HG03196 (cell line): ENCODE measurements around the gene MEIS1.

ENCODE experiments used
- ATAC-seq: cut with Tn5 transposase; IDR thresholded peaks from one replicate; pipeline ENCODE4 v1.9.1; 2021; ENCODE audit not compliant: unreplicated experiment

The MEIS1 gene

DNA sequence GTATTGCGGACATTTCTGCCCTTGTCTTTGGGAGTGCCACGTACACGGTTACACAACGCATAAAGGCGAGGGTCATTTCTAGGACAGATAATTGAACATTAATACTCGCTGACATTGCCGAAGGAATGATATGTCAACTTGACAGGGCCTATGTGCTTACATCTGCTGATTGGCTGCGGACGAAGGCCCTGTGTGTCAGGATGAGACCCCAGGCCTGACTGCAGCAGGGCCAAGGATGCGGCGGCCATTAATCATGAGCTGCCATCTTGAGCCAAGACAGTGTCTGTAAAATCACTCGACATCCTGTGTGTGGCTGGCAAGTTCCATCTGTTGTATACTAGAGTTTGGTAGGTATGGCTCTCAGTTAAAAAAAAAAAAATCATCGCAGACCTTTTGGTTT lies 96.6 kb downstream of the MEIS1 start:
- no peak for ATAC-seq

DNA sequence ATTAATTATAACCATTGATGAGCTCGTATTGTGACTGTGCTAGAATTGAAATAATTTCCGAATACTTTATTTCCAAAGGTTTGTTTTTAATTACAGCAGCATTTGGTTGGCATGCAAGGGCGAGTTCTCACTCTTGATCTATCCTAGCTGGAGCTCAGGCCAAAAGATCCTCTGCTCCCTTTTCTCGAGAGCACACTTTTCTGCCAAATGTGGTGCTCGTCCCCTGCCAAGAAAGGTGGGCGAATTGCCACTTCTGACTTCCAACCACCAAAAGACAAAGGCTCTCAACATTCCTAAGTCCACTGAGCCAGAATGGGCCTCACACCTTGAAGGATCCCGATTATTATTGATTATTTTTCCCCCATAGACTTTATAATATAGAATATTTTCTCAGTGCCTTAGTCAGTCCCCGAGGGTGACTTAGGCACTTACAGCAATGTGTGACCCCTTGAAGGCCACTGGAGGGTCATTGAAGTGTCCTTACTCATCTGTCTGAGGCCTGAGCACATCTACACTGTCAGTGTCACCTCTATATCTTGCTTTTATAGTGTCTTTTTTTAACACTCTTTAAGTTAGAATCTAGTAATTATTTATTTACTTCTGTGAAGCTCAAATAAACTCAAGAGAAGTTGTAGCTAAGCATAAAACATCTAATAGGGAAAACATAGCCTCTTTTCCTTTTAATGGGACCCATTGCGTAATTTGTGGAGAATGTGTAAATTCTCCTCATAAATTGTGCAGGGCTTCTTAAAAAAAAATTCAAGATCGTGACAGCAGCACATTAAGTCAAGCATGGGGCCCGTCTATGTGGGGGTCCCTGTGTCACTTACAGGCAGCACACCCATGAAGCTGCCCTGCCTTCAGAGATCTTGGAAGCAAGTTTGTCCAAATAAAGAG lies 98.3 kb downstream of the MEIS1 start:
- ATAC-seq = no peak

DNA sequence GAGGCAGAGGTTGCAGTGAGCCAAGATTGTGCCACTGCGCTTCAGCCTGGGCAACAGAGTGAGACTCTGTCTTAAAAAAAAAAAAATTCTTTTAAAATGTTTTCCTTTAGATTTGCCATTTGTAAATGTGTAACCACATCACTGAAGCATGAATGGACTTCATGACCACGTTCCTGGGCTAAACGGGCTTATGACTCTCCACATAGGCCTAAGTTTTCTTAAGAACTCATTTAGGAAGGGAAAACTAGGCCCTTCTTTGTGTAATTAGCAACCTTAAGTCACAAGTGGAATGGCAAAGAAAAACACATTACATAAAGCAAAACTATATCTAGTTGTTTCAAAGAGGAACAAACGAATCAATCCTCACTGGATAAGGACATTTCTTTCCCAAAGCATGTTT lies 99.5 kb downstream of the MEIS1 start:
- no peak for ATAC-seq

DNA sequence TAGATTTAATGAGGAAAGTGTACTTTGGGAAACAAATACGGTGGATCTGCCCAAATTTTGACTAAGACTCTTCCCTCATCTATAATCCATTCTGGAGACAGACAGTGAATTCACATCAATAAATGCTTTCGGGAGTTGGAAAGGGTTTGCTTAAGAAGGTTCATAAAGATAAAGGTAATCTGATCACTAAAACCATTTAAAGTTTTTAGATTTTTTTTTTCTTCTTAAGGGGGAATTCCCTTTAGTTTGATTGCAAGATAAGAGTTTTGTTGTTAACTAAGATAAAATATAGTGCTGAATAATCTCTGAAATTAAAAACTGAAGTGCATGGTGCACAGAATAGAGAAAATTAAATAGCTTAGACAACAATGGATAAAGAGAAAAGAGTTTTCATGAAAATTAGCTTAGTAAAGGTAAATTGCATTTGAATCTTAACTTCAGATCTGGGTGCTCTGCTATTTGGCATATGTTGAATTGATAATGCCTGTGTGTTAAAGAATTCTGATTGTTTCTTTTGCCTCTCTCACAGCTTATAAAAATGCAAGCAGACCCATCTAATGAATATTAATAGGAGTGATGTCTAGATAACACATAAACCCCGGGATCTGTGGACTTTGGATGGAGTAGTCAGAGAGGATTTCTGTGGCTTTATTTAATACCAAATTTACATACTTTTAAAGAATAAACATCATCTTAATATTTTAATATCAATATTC lies 100.8 kb downstream of the MEIS1 start:
- ATAC-seq = no peak

DNA sequence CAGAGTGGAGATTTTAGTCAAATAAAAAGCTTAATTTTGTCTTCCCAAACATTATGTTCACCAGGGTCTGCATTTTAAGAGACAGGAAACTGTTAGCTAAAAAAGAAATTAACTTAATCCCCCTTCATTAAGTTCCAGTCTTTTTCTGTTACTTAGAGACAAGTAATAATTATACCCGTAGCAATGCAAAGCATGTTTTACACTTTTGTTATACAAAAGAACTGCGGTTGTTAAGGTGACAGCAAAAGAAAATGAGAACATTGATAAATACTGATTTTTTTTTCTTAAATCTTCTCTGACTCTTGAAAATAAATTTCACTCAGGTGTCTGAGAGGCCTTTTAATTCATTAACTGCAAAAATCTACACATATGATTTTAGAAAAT lies 101.4 kb downstream of the MEIS1 start:
- no peak for ATAC-seq

DNA sequence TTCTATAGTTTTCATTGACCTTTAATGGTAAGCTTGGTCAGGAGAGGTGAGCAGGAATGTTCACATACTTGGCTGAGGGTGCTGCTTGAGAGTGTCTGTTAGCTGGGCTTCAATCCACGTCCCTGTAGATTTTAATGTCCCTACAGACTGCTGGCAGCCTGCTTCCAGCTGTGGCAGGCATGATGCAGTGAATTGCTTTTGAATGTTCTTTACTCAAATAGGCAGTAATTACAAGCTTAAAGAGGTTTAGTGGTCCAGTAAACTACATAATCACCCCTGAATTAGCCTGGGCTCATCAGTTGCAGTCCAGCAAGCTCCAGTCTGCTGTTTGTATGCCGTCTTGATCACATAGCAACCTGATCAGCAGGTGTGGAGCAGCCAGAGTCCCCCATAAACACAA lies 102.1 kb downstream of the MEIS1 start:
- ATAC-seq = no peak

DNA sequence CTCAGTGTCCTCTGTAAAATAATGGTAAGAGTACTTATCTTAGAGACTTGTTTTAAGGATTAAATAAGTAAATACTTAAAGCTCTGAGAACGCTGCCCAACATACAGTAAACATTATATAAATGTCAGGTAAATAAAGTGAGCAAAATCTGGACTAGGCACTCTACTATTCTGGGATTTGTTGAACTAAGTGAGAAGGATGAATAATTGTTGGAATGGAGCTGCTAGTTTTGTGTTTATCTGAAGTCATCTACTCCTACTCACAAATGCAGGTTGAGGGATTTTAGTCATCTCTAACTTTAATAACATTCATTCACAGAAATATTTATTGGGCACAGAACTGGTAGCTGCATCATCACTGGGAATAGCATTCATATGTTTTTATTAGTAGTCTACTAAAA lies 103.4 kb downstream of the MEIS1 start:
- no peak for ATAC-seq

DNA sequence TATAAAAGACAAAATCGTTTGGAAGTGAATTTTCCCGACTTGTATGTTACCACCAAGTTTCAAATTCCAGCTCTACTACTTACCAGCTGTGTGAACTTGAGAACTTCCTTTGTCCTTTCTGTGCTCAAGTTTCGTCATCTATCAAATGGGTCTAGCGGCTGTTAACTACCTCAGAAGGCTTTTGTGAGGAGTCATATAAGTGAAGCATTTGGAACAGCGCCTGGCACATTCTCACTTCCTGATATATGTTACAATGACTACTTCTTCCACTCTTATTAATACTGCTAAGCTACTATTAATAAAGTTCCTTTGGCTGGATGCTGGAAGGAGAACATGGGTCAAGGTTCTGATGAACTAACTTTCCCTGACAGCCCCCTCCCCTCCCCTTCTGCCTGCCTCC lies 104.5 kb downstream of the MEIS1 start:
- ATAC-seq = no peak

DNA sequence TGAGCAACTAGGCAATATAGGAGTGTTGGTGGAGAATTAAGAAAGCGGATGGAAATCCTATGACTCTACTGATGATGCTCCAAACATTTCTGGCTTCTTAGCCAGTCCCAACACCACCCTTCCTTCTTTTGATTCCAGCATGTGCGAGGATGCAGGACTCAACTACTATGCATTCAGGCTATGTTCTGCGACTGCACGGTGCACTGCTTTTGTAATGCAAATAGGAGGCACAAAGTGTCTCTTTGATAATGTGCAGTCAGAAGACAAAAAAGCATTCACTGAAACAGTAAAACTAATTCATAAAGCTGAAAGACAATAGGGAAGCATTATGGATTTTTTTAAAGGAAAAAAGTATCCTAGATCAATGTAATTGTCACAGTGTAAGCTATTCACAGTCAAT lies 106.7 kb downstream of the MEIS1 start:
- ATAC-seq = no peak

DNA sequence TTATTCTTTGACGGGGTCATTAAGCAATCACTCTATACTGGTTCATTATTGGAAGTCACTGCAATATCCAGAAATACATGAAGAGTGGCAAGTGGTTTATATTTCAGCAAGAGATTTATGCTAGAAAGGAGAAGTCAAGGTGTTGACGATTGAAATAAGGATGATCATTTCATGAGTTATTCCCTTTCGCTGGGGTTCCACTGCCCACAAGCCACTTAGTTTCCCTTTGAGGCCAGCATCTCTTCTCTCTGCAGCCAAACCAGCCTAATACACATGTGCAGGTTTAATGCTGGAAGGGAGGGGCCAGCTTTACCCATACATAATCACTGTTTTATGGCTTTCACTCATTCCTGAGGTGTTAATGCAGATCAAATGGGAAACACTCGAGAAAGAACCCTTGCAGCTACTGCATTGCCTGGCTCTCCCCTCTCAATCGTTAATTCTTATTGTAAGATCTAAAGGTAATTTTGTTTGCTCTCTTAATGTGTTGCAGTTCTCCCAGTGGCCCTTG lies 108.4 kb downstream of the MEIS1 start:
- ATAC-seq = no peak

DNA sequence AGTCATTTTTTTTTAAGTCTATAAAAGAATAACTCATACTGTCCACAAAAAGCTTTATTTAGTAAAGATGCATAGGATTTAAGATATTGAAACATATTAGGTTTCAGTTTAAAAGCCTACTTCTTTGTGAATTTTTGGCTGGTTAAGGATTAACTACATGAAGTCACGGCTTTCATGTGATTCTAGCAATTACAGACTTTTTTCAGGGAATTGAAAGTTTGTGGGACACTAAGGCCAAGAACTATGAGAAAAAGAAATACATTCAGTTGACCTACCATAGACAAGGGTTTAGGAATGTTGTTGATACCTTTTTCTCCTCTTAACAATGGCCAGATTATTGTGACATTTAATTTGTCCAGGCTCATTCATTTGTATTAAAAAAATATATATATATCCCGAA lies 109.3 kb downstream of the MEIS1 start:
- no peak for ATAC-seq

DNA sequence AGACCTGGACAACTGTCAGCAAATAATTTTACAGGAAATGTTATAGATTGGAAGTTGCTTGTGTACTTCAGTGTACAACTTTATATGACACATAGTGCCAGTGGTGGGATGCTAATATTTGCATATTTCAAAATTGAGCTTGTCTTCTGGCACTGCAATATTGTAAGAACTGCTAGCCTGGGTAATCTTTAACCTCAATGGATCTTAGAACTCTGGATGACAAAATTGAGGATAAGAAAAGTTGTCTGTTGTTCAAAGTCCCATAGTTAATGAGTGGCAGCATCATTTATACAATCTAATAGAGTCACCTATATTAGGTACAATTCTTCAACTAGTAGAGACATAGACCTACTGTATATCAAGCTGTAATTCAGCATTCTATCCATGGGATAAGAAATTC lies 110.3 kb downstream of the MEIS1 start:
- no peak for ATAC-seq

DNA sequence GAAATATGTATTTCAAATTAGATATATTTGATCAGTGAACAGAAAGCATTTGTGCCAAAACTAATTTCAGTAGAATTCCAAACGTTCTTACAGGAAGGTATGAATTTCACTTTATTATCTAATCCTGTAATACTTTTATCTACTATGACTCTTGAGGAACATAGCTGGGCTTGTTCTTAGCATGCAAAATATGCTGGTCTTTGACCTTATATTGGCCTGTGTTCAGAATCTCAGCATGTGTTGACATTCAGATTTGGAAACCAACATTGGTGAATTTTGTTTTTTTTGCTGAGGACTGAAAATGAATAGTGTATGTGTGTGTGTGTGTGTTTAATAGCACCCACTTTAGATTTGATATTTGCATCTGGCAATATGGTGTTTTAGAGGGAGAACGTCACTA lies 112.2 kb downstream of the MEIS1 start:
- ATAC-seq = no peak

DNA sequence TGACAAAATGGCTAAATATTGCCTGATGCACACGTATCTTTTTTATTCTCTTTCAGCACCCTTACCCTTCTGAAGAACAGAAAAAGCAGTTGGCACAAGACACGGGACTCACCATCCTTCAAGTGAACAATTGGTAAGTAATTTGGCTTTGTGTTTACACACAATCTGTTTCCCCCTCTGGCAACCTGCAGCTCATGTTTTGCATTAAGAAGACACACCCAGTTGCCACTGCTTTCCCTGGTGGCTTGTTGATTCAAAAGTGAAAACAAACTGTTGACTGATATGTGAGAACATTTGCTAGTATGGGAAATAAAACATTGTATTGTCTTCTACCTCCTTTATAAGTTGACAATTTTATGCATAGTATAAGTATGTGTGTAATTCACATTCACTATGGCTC lies 113.0 kb downstream of the MEIS1 start:
- ATAC-seq = no peak

DNA sequence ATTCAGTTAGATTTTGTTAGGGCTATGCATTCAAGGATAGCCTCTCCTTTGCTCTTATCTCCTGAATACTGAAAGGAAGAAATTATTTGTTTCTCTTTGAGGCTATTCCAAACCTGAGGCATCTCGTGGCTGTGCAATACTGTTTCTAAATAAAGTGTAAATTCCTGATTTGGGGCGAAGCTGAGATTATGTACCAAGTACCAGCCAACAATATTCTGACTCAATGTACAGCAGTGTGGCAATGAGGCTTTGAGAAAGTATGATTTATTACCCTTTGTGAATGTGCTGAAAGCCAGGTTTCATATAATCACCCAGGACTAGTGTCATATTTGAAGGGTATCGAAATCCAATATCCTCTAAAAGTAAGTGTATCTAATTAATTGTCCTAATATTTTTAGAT lies 113.5 kb downstream of the MEIS1 start:
- ATAC-seq = no peak

DNA sequence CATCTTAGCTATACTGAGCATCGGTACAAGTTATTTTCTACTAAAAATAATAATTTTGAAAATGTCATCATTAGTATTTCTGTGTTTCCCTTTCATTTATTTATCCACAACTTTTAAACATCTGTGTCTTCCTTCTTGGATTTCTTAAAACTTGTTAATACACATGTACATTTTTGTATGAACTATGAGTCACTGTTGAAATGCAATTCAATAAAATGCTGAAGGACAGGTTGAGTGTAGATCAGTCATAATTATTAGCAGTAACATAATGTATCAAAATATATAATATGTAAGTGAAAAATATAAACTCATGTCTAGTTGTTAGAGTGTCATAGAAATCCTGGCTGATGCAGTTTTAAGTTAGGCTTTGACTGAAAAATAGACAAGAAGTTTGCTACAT lies 115.9 kb downstream of the MEIS1 start:
- no peak for ATAC-seq

DNA sequence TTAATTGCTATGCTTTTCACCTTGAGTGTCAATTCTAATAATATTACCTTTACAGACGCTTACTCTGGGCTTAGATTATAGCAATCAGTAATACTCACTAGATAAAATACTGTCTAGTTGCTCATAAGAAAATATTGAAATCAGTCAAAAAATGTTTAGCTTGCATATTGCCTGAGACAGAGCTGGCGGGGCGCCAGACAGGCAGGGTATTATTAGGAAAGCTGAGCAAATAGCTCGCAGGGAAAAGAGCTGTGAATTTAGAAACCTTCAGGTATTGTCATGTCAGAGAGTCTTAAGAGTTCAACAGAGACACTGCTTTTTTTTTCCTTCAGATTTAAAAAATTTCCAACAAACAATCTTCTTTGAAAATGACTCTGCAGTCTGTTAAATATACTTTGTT lies 118.4 kb downstream of the MEIS1 start:
- ATAC-seq = no peak

DNA sequence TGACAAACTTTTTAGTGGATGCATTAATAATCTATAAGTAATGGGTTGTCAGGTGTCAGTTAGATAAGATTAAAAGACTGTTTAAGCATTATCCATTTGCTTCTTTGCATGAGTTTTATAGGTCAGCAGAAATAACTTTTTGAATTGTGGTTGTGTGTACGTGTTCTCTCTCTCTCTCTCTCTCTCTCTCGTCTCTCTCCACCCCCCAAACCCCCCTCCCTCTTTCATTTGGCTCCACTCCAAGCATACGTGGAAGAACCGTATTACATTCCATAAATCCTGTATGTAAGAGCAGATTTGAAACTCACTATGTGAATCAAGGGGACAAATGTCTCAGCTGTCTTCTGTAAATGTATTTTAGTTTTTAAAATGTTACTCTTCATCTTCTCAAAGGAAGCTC lies 120.2 kb downstream of the MEIS1 start:
- no peak for ATAC-seq

DNA sequence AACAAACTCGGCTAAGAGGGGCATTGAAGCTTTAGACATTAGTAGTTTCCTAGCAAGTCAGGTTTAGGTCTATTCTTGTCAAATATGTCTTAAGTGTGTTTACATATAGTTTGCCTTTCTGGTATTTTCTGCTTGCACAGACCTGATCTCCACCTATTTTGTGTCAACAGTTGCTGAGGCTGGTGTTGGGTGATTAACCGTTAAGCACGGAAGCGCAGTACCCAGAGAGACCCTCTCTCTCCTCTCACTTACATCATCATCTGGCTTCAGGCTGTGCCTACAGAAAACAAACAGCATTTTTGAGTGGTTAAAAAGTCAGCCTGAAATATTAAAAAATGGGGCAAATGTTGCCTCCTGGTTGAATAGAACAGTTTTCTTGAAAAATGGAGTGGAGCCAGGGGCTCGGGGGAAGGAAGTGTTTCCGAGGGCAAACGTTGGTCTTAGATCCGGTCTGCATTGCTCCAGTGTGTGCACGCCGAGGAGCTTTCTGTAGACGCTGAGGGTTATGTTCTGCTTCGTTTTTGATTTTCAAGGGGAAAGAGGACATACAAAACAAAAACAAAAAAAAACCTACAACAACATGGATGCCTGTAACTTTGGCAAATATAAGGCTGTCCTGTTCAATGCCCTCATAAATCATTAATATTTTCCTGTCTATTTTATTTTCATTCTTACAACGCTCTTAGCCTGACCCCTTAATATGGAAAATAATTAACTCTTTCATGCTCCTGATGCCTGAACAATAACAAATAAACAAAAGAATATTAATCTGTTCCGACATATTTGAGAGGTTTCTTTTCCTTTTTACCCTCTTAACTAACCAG lies 120.8 kb downstream of the MEIS1 start:
- ATAC-seq = no peak

DNA sequence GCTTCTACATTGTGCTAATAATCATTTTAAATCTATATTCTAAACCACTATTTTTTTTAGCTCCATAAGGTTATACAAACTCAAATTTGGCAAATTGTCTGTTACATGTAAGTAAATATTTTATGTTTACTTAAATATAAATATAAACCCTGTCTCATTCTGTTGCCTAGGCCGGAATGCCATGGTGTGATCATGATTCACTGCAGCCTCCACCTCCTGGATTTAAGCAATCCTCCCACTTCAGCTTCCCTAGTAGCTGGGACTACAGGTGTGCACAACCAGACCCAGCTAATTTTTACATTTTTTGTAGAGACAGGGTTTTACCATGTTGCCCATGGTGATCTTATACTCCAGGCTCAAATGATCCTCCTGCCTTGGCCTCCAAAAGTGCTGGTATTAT lies 124.7 kb downstream of the MEIS1 start:
- ATAC-seq = no peak

DNA sequence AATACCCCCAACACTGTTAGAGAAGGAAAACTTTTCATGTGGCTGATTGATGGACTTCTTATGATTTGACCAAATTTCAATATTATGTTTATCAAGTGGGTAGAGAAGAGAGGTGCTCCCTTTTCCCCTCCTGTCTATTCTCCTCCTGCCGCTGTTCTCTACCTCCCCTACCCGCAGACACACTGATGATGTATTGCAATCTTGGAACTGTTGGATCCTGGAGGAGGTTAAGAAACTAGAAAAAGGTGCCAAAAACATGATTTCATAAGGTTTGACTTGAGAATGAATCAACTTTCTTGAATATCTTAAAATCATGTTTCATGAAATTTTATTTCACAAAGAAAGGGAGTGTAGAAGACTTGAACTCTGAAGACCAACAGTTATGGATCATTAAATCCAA lies 125.8 kb downstream of the MEIS1 start:
- ATAC-seq = no peak
